ENCODE results near the gene ITIH5. TPM values are rescaled to one million over a fixed set of nuclear protein-coding genes. Genes with fewer than 3 reads are reported as not detected.

Gene ITIH5
- total and polyA plus RNA-seq, 5 experiments from 2014 or later: not detected

- Mint-ChIP-seq H3K4me1 (peaks cover 0 to 7% (median under 1%) of the 10 kb centered on the region in 4 donors), H3K27me3 (peaks cover 0 to 6% (median 0%) of the 10 kb centered on the region in 5 donors), H3K9me3 (no peaks in the 10 kb centered on the region), H3K27ac (no peak overlapping the region), H3K4me3 (no peak overlapping the region), H3K36me3 (no peaks in the 10 kb centered on the region)
- DNase-seq: no peak
- POLR2A ChIA-PET: no interaction called here
- no peak for ATAC-seq
Observed at GRCh38 chr10:7567911-7568620, 98.7 kb downstream of the ITIH5 start.

GRCh38 chr10:7566891-7567290, 99.9 kb downstream of the ITIH5 start:
- no peak for DNase-seq
- H3K9me3 Mint-ChIP-seq: no peaks in the 10 kb centered on the region
- H3K4me1 Mint-ChIP-seq: peaks cover 0 to 7% (median under 1%) of the 10 kb centered on the region in 4 donors
- ATAC-seq: no peak
- POLR2A ChIA-PET: no interaction called here
- peaks cover 0 to 4% (median 0%) of the 10 kb centered on the region in 5 donors for H3K27me3 Mint-ChIP-seq
- no peaks in the 10 kb centered on the region for H3K36me3 Mint-ChIP-seq
- H3K27ac Mint-ChIP-seq: no peak overlapping the region
- H3K4me3 Mint-ChIP-seq: no peak overlapping the region

GRCh38 chr10:7565871-7566270, 100.9 kb downstream of the ITIH5 start:
- ATAC-seq (no peak), DNase-seq (no peak)
- peaks cover 0 to 5% (median under 1%) of the 10 kb centered on the region in 4 donors for H3K4me1 Mint-ChIP-seq
- no peak overlapping the region for H3K4me3 Mint-ChIP-seq
- no peaks in the 10 kb centered on the region for H3K9me3 Mint-ChIP-seq
- H3K27me3 Mint-ChIP-seq: no peaks in the 10 kb centered on the region
- POLR2A ChIA-PET: no interaction called here
- H3K36me3 Mint-ChIP-seq: no peaks in the 10 kb centered on the region
- H3K27ac Mint-ChIP-seq: peak overlapping the region in 1 of 10 donors; percentile 64

- peaks cover 0 to 5% (median under 1%) of the 10 kb centered on the region in 4 donors for H3K4me1 Mint-ChIP-seq
- H3K27me3 Mint-ChIP-seq: peaks cover 0 to 1% (median 0%) of the 10 kb centered on the region in 5 donors
- H3K9me3 Mint-ChIP-seq: no peaks in the 10 kb centered on the region
- ATAC-seq (no peak), DNase-seq (no peak)
- no peaks in the 10 kb centered on the region for H3K36me3 Mint-ChIP-seq
- POLR2A ChIA-PET: no interaction called here
- no peak overlapping the region for H3K27ac Mint-ChIP-seq
- no peak overlapping the region for H3K4me3 Mint-ChIP-seq
Observed at GRCh38 chr10:7563770-7564169, 103.0 kb downstream of the ITIH5 start.

GRCh38 chr10:7563368-7563767, 103.4 kb downstream of the ITIH5 start:
- no peaks in the 10 kb centered on the region for H3K9me3 Mint-ChIP-seq
- no peak overlapping the region for H3K4me3 Mint-ChIP-seq
- H3K27ac Mint-ChIP-seq: peak overlapping the region in 1 of 10 donors; percentile 46
- no peak for DNase-seq
- POLR2A ChIA-PET: no interaction called here
- H3K4me1 Mint-ChIP-seq: peaks cover 0 to 5% (median under 1%) of the 10 kb centered on the region in 4 donors
- H3K27me3 Mint-ChIP-seq: peaks cover 0 to 1% (median 0%) of the 10 kb centered on the region in 5 donors
- H3K36me3 Mint-ChIP-seq: no peaks in the 10 kb centered on the region
- ATAC-seq: no peak

- Mint-ChIP-seq H3K4me3 (no peak overlapping the region), H3K4me1 (peaks cover 0 to 6% (median under 1%) of the 10 kb centered on the region in 4 donors), H3K27ac (peak overlapping the region in 1 of 10 donors; percentile 15), H3K27me3 (peaks cover 0 to 5% (median 3%) of the 10 kb centered on the region in 5 donors), H3K9me3 (peaks cover 0 to 1% (median 0%) of the 10 kb centered on the region in 9 donors), H3K36me3 (no peaks in the 10 kb centered on the region)
- ATAC-seq (no peak), DNase-seq (no peak)
- POLR2A ChIA-PET: no interaction called here
Observed at GRCh38 chr10:7561985-7562384, 104.8 kb downstream of the ITIH5 start.

- peak overlapping the region in 1 of 10 donors; percentile 15 for H3K27ac Mint-ChIP-seq
- H3K4me3 Mint-ChIP-seq: no peak overlapping the region
- peaks cover 0 to 6% (median 5%) of the 10 kb centered on the region in 5 donors for H3K27me3 Mint-ChIP-seq
- POLR2A ChIA-PET: no interaction called here
- ATAC-seq (no peak), DNase-seq (no peak)
- H3K36me3 Mint-ChIP-seq: no peaks in the 10 kb centered on the region
- H3K4me1 Mint-ChIP-seq: peaks cover 0 to 4% (median under 1%) of the 10 kb centered on the region in 4 donors
- H3K9me3 Mint-ChIP-seq: peaks cover 0 to 2% (median 0%) of the 10 kb centered on the region in 9 donors
Observed at GRCh38 chr10:7561216-7561893, 105.4 kb downstream of the ITIH5 start.

GRCh38 chr10:7560519-7560918, 106.2 kb downstream of the ITIH5 start:
- H3K27ac Mint-ChIP-seq: peak overlapping the region in 1 of 10 donors; percentile 37
- ATAC-seq: no peak
- H3K4me3 Mint-ChIP-seq: no peak overlapping the region
- no peak for DNase-seq
- peaks cover 0 to 8% (median 5%) of the 10 kb centered on the region in 5 donors for H3K27me3 Mint-ChIP-seq
- H3K9me3 Mint-ChIP-seq: peaks cover 0 to 2% (median 0%) of the 10 kb centered on the region in 9 donors
- POLR2A ChIA-PET: interaction anchor here (0.6 kb wide), 1 partner anchor 76 kb away, joined by 3 read pairs; no protein-coding TSS in a partner anchor
- no peaks in the 10 kb centered on the region for H3K36me3 Mint-ChIP-seq
- H3K4me1 Mint-ChIP-seq: peaks cover 0 to 2% (median 0%) of the 10 kb centered on the region in 4 donors

- H3K27ac Mint-ChIP-seq: peak overlapping the region in 1 of 10 donors; percentile 6
- H3K4me3 Mint-ChIP-seq: no peak overlapping the region
- ATAC-seq: no peak
- peaks cover 0 to 2% (median 0%) of the 10 kb centered on the region in 4 donors for H3K4me1 Mint-ChIP-seq
- H3K36me3 Mint-ChIP-seq: no peaks in the 10 kb centered on the region
- DNase-seq: no peak
- peaks cover 0 to 2% (median 0%) of the 10 kb centered on the region in 9 donors for H3K9me3 Mint-ChIP-seq
- H3K27me3 Mint-ChIP-seq: peaks cover 0 to 10% (median 5%) of the 10 kb centered on the region in 5 donors
- POLR2A ChIA-PET: no interaction called here
Observed at GRCh38 chr10:7559386-7559785, 107.4 kb downstream of the ITIH5 start.

- Mint-ChIP-seq H3K36me3 (no peaks in the 10 kb centered on the region), H3K4me3 (no peak overlapping the region), H3K4me1 (peaks cover 0 to 2% (median 0%) of the 10 kb centered on the region in 4 donors), H3K27ac (peak overlapping the region in 1 of 10 donors; percentile 24), H3K9me3 (peaks cover 0 to 2% (median 0%) of the 10 kb centered on the region in 9 donors), H3K27me3 (peaks cover 0 to 10% (median 6%) of the 10 kb centered on the region in 5 donors)
- DNase-seq: no peak
- no peak for ATAC-seq
- POLR2A ChIA-PET: no interaction called here
Observed at GRCh38 chr10:7558036-7558435, 108.7 kb downstream of the ITIH5 start.

- POLR2A ChIA-PET: interaction anchor here (1.0 kb wide), 1 partner anchor 41 kb away, joined by 3 read pairs; no protein-coding TSS in a partner anchor
- Mint-ChIP-seq H3K27ac (peak overlapping the region in 1 of 10 donors; percentile 22), H3K27me3 (peaks cover 0 to 11% (median 6%) of the 10 kb centered on the region in 5 donors), H3K4me3 (no peak overlapping the region), H3K4me1 (peaks cover 0 to 2% (median 0%) of the 10 kb centered on the region in 4 donors), H3K9me3 (peaks cover 0 to 2% (median 0%) of the 10 kb centered on the region in 9 donors), H3K36me3 (no peaks in the 10 kb centered on the region)
- DNase-seq: no peak
- no peak for ATAC-seq
Observed at GRCh38 chr10:7553531-7553930, 113.2 kb downstream of the ITIH5 start.

GRCh38 chr10:7551950-7552716, 114.6 kb downstream of the ITIH5 start:
- DNase-seq: no peak
- no peak for ATAC-seq
- peaks cover 0 to 7% (median 5%) of the 10 kb centered on the region in 5 donors for H3K27me3 Mint-ChIP-seq

More at GRCh38 chr10:7551950-7552716, 114.6 kb downstream of the ITIH5 start:
- Mint-ChIP-seq H3K9me3 (peaks cover 0 to 2% (median 0%) of the 10 kb centered on the region in 9 donors), H3K4me1 (peaks cover 0 to 2% (median 0%) of the 10 kb centered on the region in 4 donors), H3K4me3 (no peak overlapping the region), H3K36me3 (no peaks in the 10 kb centered on the region), H3K27ac (no peak overlapping the region)
- POLR2A ChIA-PET: no interaction called here
